ENCODE results near the gene CXorf51B. TPM values are rescaled to one million over a fixed set of nuclear protein-coding genes. Genes with fewer than 3 reads are reported as not detected.
"Not testable (repeated sequence)": the region's sequence is repeated elsewhere in the genome, so short reads cannot be mapped to it uniquely, and the experiment has no call there.

CXorf51B gene
- polyA plus RNA-seq, result not detected

DNA sequence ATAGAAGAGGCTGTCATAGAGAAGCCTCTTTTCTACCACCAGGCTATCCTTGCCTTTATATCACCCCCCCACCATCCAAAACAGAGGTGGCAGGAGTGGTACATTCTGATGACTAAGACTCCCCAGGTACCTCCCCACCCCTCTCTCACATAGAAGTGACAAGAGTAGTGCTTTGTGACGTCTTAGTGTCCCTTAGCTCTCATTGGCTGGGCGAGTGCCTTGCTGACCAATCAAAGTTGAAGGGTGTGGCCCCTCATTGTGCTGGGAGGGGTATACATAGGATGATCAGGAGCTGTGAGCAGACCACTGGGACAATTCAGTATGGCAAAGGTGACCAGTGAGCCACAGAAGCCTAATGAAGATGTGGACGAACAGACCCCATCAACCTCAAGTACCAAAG lies at the start of gene CXorf51B:
Gene CXorf51B, plus strand, starts transcription at position 301 of the 400 bp plus-strand sequence. Its CDS starts 21 bp downstream, at position 322.
- not testable (repeated sequence) for H3K4me3 ChIP-seq (ENCODE audit: low read depth in 1 of 2, low read length in 2 of 2)
- no CpG with 5 or more reads among the region's 3 CpGs for WGBS, 2 donors

DNA sequence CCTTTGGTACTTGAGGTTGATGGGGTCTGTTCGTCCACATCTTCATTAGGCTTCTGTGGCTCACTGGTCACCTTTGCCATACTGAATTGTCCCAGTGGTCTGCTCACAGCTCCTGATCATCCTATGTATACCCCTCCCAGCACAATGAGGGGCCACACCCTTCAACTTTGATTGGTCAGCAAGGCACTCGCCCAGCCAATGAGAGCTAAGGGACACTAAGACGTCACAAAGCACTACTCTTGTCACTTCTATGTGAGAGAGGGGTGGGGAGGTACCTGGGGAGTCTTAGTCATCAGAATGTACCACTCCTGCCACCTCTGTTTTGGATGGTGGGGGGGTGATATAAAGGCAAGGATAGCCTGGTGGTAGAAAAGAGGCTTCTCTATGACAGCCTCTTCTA lies 5.1 kb downstream of the CXorf51B start, which contains the start of gene CXorf51A:
Gene CXorf51A, minus strand, starts transcription at position 101 of the 400 bp plus-strand sequence. Its CDS starts 21 bp downstream, at position 80.
- not testable (repeated sequence) for H3K4me1 ChIP-seq (ENCODE audit: control insufficient read depth in 2 of 2, insufficient read depth in 2 of 2, low read length in 1 of 2); H3K27ac ChIP-seq (ENCODE audit: low read depth in 2 of 2, low read length in 1 of 2); H3K27me3 ChIP-seq (ENCODE audit: control insufficient read depth in 1 of 2, insufficient read depth in 2 of 2, low read length in 2 of 2); H3K4me3 ChIP-seq (ENCODE audit: low read depth in 1 of 2, low read length in 2 of 2); H3K36me3 ChIP-seq (ENCODE audit: control insufficient read depth in 2 of 2, insufficient read depth in 2 of 2, low read length in 1 of 2); H3K9me3 ChIP-seq (ENCODE audit: control insufficient read depth in 2 of 2, insufficient read depth in 1 of 2, low read depth in 1 of 2, low read length in 1 of 2)
- no CpG with 5 or more reads among the region's 3 CpGs for WGBS, 2 donors

More for the DNA sequence above, at the start of gene CXorf51B:
- H3K4me1 ChIP-seq (ENCODE audit: control insufficient read depth in 2 of 2, insufficient read depth in 2 of 2, low read length in 1 of 2); H3K27me3 ChIP-seq (ENCODE audit: control insufficient read depth in 1 of 2, insufficient read depth in 2 of 2, low read length in 2 of 2); H3K36me3 ChIP-seq (ENCODE audit: control insufficient read depth in 2 of 2, insufficient read depth in 2 of 2, low read length in 1 of 2); H3K9me3 ChIP-seq (ENCODE audit: control insufficient read depth in 2 of 2, insufficient read depth in 1 of 2, low read depth in 1 of 2, low read length in 1 of 2); H3K27ac ChIP-seq (ENCODE audit: low read depth in 2 of 2, low read length in 1 of 2): not testable (repeated sequence)

DNA sequence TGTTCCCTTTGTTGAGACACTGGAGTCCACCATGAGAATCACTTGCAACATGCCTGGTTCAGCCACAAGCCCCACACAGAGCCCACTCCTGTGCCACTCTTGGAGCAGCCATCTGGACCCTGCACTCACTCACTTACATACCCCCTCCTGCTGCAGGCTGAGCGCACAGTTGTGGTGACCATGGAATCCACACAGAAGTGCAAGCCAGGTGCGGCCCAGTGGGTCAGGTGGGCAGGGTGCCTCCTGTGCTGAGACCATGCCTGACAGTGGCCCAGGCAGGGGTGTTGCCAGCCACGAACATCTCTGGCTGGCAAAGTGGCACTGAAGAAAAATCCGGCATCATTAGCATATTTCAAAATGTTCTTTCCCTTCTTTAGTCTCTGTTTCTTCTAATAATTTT lies 22.4 kb downstream of the CXorf51B start:
- 86 to 87% methylated on average over 4 of the region's 4 CpGs for WGBS, 2 donors
- Histone ChIP-seq H3K4me1 (ENCODE audit: control insufficient read depth in 2 of 2, insufficient read depth in 2 of 2, low read length in 1 of 2) (no peaks in the 10 kb centered on the region), H3K9me3 (ENCODE audit: control insufficient read depth in 2 of 2, insufficient read depth in 1 of 2, low read depth in 1 of 2, low read length in 1 of 2) (peaks cover 0 to 2% of the 10 kb centered on the region in 2 donors), H3K27ac (ENCODE audit: low read depth in 2 of 2, low read length in 1 of 2) (no peak overlapping the region), H3K36me3 (ENCODE audit: control insufficient read depth in 2 of 2, insufficient read depth in 2 of 2, low read length in 1 of 2) (no peaks in the 10 kb centered on the region), H3K27me3 (ENCODE audit: control insufficient read depth in 1 of 2, insufficient read depth in 2 of 2, low read length in 2 of 2) (no peaks in the 10 kb centered on the region), H3K4me3 (ENCODE audit: low read depth in 1 of 2, low read length in 2 of 2) (no peak overlapping the region)

DNA sequence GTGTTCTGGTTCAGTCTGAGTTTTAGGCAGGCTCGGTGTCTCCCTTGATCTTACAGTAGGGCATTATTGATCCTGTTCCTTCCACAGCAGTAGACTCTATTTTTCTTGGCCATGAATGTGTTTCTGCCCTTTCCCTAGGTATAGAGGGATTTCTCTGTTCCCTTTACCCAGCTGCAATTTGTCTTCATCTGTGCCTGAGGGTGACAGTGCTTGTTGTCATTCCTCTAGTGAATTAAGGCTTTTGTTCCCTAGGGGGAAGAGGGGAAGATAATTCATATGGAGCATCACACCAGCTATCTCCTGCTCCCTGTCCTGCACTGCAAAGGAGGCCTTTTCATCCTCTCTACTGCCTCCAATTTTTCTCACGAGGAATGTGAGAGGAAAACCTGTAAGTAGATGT lies 44.7 kb downstream of the CXorf51B start:
- 41 to 42% methylated on average over 2 of the region's 2 CpGs for WGBS, 2 donors
- no peak overlapping the region for H3K27ac ChIP-seq (ENCODE audit: low read depth in 2 of 2, low read length in 1 of 2)
- no peaks in the 10 kb centered on the region for H3K27me3 ChIP-seq (ENCODE audit: control insufficient read depth in 1 of 2, insufficient read depth in 2 of 2, low read length in 2 of 2)
- no peaks in the 10 kb centered on the region for H3K36me3 ChIP-seq (ENCODE audit: control insufficient read depth in 2 of 2, insufficient read depth in 2 of 2, low read length in 1 of 2)
- H3K4me3 ChIP-seq (ENCODE audit: low read depth in 1 of 2, low read length in 2 of 2), result no peak overlapping the region
- H3K4me1 ChIP-seq (ENCODE audit: control insufficient read depth in 2 of 2, insufficient read depth in 2 of 2, low read length in 1 of 2), result no peaks in the 10 kb centered on the region
- peaks cover 0 to 2% of the 10 kb centered on the region in 2 donors for H3K9me3 ChIP-seq (ENCODE audit: control insufficient read depth in 2 of 2, insufficient read depth in 1 of 2, low read depth in 1 of 2, low read length in 1 of 2)

Other genes starting within 250 kb of the CXorf51B start
- not detected for gene CXorf51A, start 5.0 kb downstream of the CXorf51B start, polyA plus RNA-seq